ENCODE data around the gene ZNF618.
A peak's percentile ranks its signal among the peaks of the same experiment; 100 is the strongest.
"Not testable (repeated sequence)": the region's sequence is repeated elsewhere in the genome, so short reads cannot be mapped to it uniquely, and the experiment has no call there.

ZNF618 gene

GRCh38 chr9:114076237-114077161 is 200.4 kb downstream of the ZNF618 start:
- TF ChIP-seq Cebpa-rat (IDR thresholded peaks at IDR 0.05) = no peak
- Histone ChIP-seq H3K27ac (peak overlapping the region; percentile 58), H3K4me2 (no peak overlapping the region), H3K4me3 (no peak overlapping the region), H3K27me3 (no peaks in the 10 kb centered on the region), H3K4me1 (peaks cover 39% of the 10 kb centered on the region), H3K9me3 (peaks cover 15% of the 10 kb centered on the region), H4K20me1 (no peaks in the 10 kb centered on the region), H3K36me3 (peaks cover 8% of the 10 kb centered on the region; the same call in 1 of the 2 replicates), H3K9ac (no peak overlapping the region)

GRCh38 chr9:114077162-114077837 is 201.2 kb downstream of the ZNF618 start:
- Histone ChIP-seq H3K27me3 (no peaks in the 10 kb centered on the region), H4K20me1 (no peaks in the 10 kb centered on the region), H3K27ac (peak overlapping the region; percentile 58), H3K4me1 (peaks cover 47% of the 10 kb centered on the region), H3K4me3 (no peak overlapping the region), H3K4me2 (peak overlapping the region; percentile 40), H3K9me3 (peaks cover 7% of the 10 kb centered on the region; the same call in 1 of the 2 replicates), H3K9ac (peak overlapping the region; percentile 32; the same call in 1 of the 2 replicates), H3K36me3 (0 out of 2 replicates have a peak, but pooled peaks cover 2% of the 10 kb centered on the region)
- no peak for TF ChIP-seq Cebpa-rat (IDR thresholded peaks at IDR 0.05)

- Histone ChIP-seq H3K4me1 (peaks cover 56% of the 10 kb centered on the region), H3K9ac (peak within 1 kb of the TSS; percentile 32; the same call in 1 of the 2 replicates), H3K4me3 (no peak within 1 kb of the TSS), H3K27me3 (no peaks in the 10 kb centered on the region), H3K36me3 (no peaks in the 10 kb centered on the region), H3K9me3 (no peaks in the 10 kb centered on the region), H4K20me1 (no peaks in the 10 kb centered on the region), H3K27ac (peak within 1 kb of the TSS; percentile 58), H3K4me2 (peak within 1 kb of the TSS; percentile 40)
- TF ChIP-seq Cebpa-rat (IDR thresholded peaks at IDR 0.05) = no peak
These were observed 202.1 kb downstream of the ZNF618 start, which contains the start of gene AMBP for GRCh38 chr9:114078021-114078780. TSS of gene AMBP (minus strand) at chr9:114078300. CDS start at chr9:114078209, 91 bp downstream.

GRCh38 chr9:114078781-114079156 is 202.7 kb downstream of the ZNF618 start:
- H3K9me3 ChIP-seq = no peaks in the 10 kb centered on the region
- no peak overlapping the region for H3K9ac ChIP-seq
- H3K36me3 ChIP-seq = no peaks in the 10 kb centered on the region
- H3K4me2 ChIP-seq = peak overlapping the region; percentile 40
- no peaks in the 10 kb centered on the region for H3K27me3 ChIP-seq
- no peak overlapping the region for H3K4me3 ChIP-seq
- no peak for TF ChIP-seq Cebpa-rat (IDR thresholded peaks at IDR 0.05)
- peak overlapping the region; percentile 58; the same call in 1 of the 2 replicates for H3K27ac ChIP-seq
- peaks cover 57% of the 10 kb centered on the region for H3K4me1 ChIP-seq
- no peaks in the 10 kb centered on the region for H4K20me1 ChIP-seq

GRCh38 chr9:114080195-114080772 is 204.2 kb downstream of the ZNF618 start:
- Histone ChIP-seq H3K27ac (no peak overlapping the region), H3K4me1 (peaks cover 57% of the 10 kb centered on the region)

GRCh38 chr9:114080773-114081440 is 204.8 kb downstream of the ZNF618 start:
- Histone ChIP-seq H3K36me3 (no peaks in the 10 kb centered on the region), H4K20me1 (no peaks in the 10 kb centered on the region), H3K4me3 (no peak overlapping the region), H3K9ac (no peak overlapping the region), H3K27ac (peak overlapping the region; percentile 44), H3K27me3 (no peaks in the 10 kb centered on the region), H3K9me3 (no peaks in the 10 kb centered on the region), H3K4me1 (peaks cover 54% of the 10 kb centered on the region), H3K4me2 (no peak overlapping the region)
- TF ChIP-seq Cebpa-rat (IDR thresholded peaks at IDR 0.05) = no peak

More at GRCh38 chr9:114080195-114080772, 204.2 kb downstream of the ZNF618 start:
- Histone ChIP-seq H3K4me3 (no peak overlapping the region), H4K20me1 (no peaks in the 10 kb centered on the region), H3K9ac (no peak overlapping the region), H3K36me3 (no peaks in the 10 kb centered on the region), H3K9me3 (no peaks in the 10 kb centered on the region), H3K27me3 (no peaks in the 10 kb centered on the region), H3K4me2 (no peak overlapping the region)
- TF ChIP-seq Cebpa-rat (IDR thresholded peaks at IDR 0.05) = no peak

- no peak overlapping the region for H3K4me3 ChIP-seq
- no peaks in the 10 kb centered on the region for H3K27me3 ChIP-seq
- no peak for TF ChIP-seq Cebpa-rat (IDR thresholded peaks at IDR 0.05)
- H3K27ac ChIP-seq = peak overlapping the region; percentile 44
- H3K9me3 ChIP-seq = no peaks in the 10 kb centered on the region
- no peaks in the 10 kb centered on the region for H3K36me3 ChIP-seq
- no peak overlapping the region for H3K4me2 ChIP-seq
- peaks cover 48% of the 10 kb centered on the region for H3K4me1 ChIP-seq
- H3K9ac ChIP-seq = no peak overlapping the region
- H4K20me1 ChIP-seq = no peaks in the 10 kb centered on the region
These were observed 205.4 kb downstream of the ZNF618 start for GRCh38 chr9:114081441-114082016.

- no peak for TF ChIP-seq Cebpa-rat (IDR thresholded peaks at IDR 0.05)
- Histone ChIP-seq H3K4me3 (no peak overlapping the region), H3K4me2 (peak overlapping the region; percentile 33)
These were observed 206.1 kb downstream of the ZNF618 start for GRCh38 chr9:114082017-114082762.

GRCh38 chr9:114082763-114083412 is 206.8 kb downstream of the ZNF618 start:
- Histone ChIP-seq H3K4me1 (peaks cover 34% of the 10 kb centered on the region), H3K4me2 (peak overlapping the region; percentile 33)
- H3K4me3 ChIP-seq, H3K9ac ChIP-seq, H3K9me3 ChIP-seq, H3K27ac ChIP-seq, H3K27me3 ChIP-seq, H3K36me3 ChIP-seq, H4K20me1 ChIP-seq: not testable (repeated sequence)

More at GRCh38 chr9:114082017-114082762, 206.1 kb downstream of the ZNF618 start:
- H3K9ac ChIP-seq = no peak overlapping the region
- peaks cover 41% of the 10 kb centered on the region for H3K4me1 ChIP-seq
- no peaks in the 10 kb centered on the region for H3K36me3 ChIP-seq
- H3K27ac ChIP-seq = no peak overlapping the region
- H3K9me3 ChIP-seq = no peaks in the 10 kb centered on the region
- H4K20me1 ChIP-seq = no peaks in the 10 kb centered on the region
- H3K27me3 ChIP-seq = no peaks in the 10 kb centered on the region

All from BLaER1 (cell line).